SK-N-SH (cell line): ENCODE results near the gene CELF4.

Experiments
- EP300 ChIP-seq, 2 experiments: IDR thresholded peaks; 2 replicates each; pipeline versions ENCODE4 v1.4.0 to v1.6.1; 2012; ENCODE audit warnings: borderline replicate concordance in 1 of 2, low read depth in 1 of 2, low read length in 1 of 2
- EZH2phosphoT487 ChIP-seq: fragments of 200-600 bp; sonication (generic); IDR thresholded peaks from 2 replicates; pipeline ENCODE4 v1.6.1; 2017; ENCODE audit warnings: low read depth, mixed run types, mild to moderate bottlenecking, antibody characterized with exemption, moderate library complexity, borderline replicate concordance
- JUND ChIP-seq: IDR thresholded peaks from 2 replicates; pipeline ENCODE4 v1.4.0; 2012
- SIN3A ChIP-seq: IDR thresholded peaks from 2 replicates; pipeline ENCODE4 v1.6.1; 2012; ENCODE audit warnings: low read depth, mild to moderate bottlenecking, low read length, moderate library complexity, borderline replicate concordance

DNA sequence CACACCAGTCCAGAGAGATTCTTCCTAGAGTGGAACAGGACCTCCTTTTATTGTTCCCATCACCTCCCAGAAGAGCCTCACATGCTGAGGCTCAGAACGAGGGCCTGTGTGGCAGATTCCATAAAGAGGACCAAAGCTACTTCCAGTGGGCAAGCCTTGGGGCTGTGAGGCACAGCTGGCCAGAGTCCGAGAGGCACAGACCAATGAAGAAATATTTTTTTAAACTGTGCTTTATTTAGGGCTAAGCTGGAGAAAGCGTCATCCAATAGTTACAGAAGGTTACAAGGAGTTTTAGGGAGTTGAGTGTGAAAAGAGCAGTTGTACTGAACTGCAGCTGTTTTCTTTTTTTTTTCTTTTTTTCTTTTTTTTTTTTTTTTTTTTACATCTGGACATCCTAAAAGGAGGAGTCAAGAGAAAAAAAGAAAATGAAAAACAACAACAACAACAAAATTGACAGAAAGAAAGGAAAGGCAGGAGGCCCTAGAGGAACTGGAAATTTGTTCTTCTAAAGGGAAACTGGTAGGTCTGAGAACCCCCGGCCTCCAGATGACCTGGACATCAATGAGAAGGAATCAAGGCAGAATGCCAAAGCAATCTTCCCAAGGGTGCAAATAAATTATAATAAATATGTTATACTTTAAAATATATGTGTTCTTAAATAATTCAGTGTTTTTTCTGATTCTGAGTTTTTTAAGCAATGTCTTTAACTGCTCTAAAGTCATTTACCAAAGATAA, 322.6 kb downstream of the CELF4 start:
- TF ChIP-seq SIN3A: no peak
- no peak for TF ChIP-seq EP300 (IDR thresholded peaks at IDR 0.05; ENCODE audit: borderline replicate concordance in 1 of 2, low read depth in 1 of 2, low read length in 1 of 2)
- TF ChIP-seq EZH2phosphoT487: no peak
- TF ChIP-seq JUND: no peak
